Heart left ventricle (tissue), 13 donors: Measurements from ENCODE around the gene GPR176.

ENCODE experiments used
- POLR2A ChIP-seq, 2 donors: fragments of 450-650 bp; IDR thresholded peaks; one replicate each; pipeline ENCODE4 v1.6.1; 2017; ENCODE audit warnings: antibody characterized with exemption in 2 of 2, mild to moderate bottlenecking in 2 of 2, moderate library complexity in 2 of 2
- TF ChIP-seq, protein P1 (sequence below), 12 donors: fragments of 200-600 bp; sonication (generic) in 4 of 12; IDR thresholded peaks; one replicate each; pipeline versions ENCODE4 v1.5.0 to v1.8.0; 2018 to 2022; ENCODE audit warnings: antibody characterized with exemption in 12 of 12, mild to moderate bottlenecking in 5 of 12
- donor health status: ischemic (EF 13 %, LVEDD 7.1; RV severe dilation, severe dysfunction).
- donor health status: DM: no; HTN: yes; CAD: no.
- donor health status: DM: no; HTN: no; CAD: no.
- donor health status: ischemic (EF 25% LVEDD 6.9; RV normal size, moderate dysfunction).
- donor health status: ischemic (EF 25% LVEDD 5.7; RV mildly dilated, moderate dysfunction).
- donor health status: ischemic (EF 35%, LVEDD 5.7; RV mildly dilated, moderate dysfunction).
- donor health status: nonischemic (EF 11% LVEDD 7.7; RV severe dilation, severe dysfunction).
- donor health status: DM: yes; HTN: yes; CAD: no.
- donor health status: PGD.
- donor health status: ischemic (EF 29% LVEDD 5.4; RV normal size, mild dysfunction).
- donor health status: nonischemic (EF 23%, LVEDD 6.1; RV moderate dilation, normal function).

DNA sequence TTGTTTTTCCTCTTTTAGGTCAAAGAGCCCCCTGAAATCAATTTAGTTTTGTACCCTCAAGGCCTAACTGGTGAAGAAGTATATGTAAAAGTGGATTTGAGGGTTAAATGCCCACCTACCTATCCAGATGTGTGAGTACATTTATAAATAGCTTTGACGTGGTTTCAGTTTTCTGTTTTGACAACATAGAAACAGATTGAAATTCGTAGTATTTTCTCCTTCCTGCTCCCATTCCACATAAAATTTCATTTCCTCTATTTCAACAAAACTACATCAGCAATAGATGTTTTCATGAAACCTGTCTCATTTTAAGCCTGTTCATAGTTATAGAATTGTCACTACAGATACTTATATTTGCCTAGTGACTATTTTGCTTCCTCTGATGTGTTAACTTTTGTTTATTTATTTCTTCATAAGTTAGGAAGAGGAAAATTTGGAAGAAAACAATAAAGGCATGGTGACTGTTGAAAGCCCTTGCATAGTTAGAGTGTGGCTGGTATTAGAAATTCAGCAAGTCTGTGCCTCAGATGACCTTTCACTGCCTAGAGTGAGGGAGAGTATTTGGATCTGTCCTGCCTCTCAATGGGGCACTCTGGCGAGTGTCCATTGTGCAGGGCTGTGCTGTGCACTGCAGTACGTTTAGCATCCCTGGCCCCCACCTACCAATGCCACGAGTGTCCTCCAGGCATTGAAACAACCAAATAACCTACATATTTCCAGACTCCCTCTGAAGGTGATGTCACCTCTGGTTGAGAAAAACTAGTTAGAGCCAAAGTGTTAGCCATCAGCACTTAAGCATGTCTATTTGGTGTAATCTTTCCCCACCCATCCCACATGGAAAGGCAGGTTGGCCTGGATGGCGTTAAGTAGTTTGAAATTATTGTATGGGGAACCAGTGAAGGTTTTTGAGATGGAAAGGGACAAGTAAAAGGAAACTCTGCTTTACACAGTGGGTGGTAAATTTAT is 19.7 kb upstream of the GPR176 start:
- TF ChIP-seq, protein P1, sequence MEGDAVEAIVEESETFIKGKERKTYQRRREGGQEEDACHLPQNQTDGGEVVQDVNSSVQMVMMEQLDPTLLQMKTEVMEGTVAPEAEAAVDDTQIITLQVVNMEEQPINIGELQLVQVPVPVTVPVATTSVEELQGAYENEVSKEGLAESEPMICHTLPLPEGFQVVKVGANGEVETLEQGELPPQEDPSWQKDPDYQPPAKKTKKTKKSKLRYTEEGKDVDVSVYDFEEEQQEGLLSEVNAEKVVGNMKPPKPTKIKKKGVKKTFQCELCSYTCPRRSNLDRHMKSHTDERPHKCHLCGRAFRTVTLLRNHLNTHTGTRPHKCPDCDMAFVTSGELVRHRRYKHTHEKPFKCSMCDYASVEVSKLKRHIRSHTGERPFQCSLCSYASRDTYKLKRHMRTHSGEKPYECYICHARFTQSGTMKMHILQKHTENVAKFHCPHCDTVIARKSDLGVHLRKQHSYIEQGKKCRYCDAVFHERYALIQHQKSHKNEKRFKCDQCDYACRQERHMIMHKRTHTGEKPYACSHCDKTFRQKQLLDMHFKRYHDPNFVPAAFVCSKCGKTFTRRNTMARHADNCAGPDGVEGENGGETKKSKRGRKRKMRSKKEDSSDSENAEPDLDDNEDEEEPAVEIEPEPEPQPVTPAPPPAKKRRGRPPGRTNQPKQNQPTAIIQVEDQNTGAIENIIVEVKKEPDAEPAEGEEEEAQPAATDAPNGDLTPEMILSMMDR (IDR thresholded peaks at IDR 0.05): no peak
- no peak for TF ChIP-seq POLR2A (IDR thresholded peaks at IDR 0.05)
